ENCODE results near the gene NEIL1. TPM values are rescaled to one million over a fixed set of nuclear protein-coding genes. Genes with fewer than 3 reads are reported as not detected.
"Not testable (repeated sequence)": the region's sequence is repeated elsewhere in the genome, so short reads cannot be mapped to it uniquely, and the experiment has no call there.

The NEIL1 gene
- total and polyA plus RNA-seq, 2 donors (not counting 1 experiment from before 2014, with no cell fraction given): 103 to 251 TPM

DNA sequence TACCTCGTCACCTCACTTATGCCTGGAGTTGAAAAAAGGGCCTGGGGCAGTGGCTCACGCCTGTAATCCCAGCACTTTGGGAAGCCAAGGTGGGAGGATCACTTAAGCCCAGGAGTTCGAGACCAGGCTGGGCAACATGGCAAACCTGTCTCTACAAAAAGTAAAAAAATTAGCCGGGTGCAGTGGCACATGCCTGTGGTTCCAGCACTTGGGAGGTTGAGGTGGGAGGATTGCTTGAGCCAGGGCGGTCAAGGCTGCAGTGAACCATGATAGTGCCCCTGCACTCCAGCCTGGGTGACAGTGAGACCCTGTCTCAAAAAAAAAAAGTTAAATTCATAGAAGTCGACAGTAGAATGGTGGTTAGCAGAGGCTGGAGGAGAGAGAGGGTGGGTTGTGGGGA lies 4.6 kb upstream of the NEIL1 start:
- H3K36me3 ChIP-seq (replicated peaks in 1 of 2; ENCODE audit: control extremely low read depth in 1 of 2, control insufficient read depth in 1 of 2, extremely low read depth in 1 of 2, insufficient read depth in 2 of 2, low read length in 1 of 2): peaks cover 0 to 8% of the 10 kb centered on the region in 2 experiments
- no peak overlapping the region for H3K27ac ChIP-seq (ENCODE audit: low read length in 2 of 2)
- POLR2A ChIA-PET: no interaction called here
- no peak overlapping the region for H3K9ac ChIP-seq (ENCODE audit: low read length)
- 98% methylated on average over 6 of the region's 6 CpGs for WGBS (ENCODE audit: insufficient coverage)
- H2AFZ ChIP-seq (ENCODE audit: insufficient read depth, low read depth, low read length, poor library complexity, severe bottlenecking): no peak overlapping the region
- no peak for ATAC-seq (ENCODE audit: low read depth)
- TF ChIP-seq CTCF (IDR thresholded peaks at IDR 0.05) (no peak), EZH2 (IDR thresholded peaks at IDR 0.05; ENCODE audit: borderline replicate concordance, insufficient read depth, low read depth, low read length, poor library complexity, severe bottlenecking) (no peak)
- Mint-ChIP-seq H3K27me3 (no peaks in the 10 kb centered on the region), H3K27ac (no peak overlapping the region), H3K4me3 (no peak overlapping the region), H3K4me1 (peaks cover 16% of the 10 kb centered on the region), H3K9me3 (ENCODE audit: insufficient read depth) (no peaks in the 10 kb centered on the region)
- CTCF ChIA-PET: interaction anchor here (0.7 kb wide), 1 partner anchor 447 kb away, joined by 5 read pairs; no protein-coding TSS in a partner anchor
- no peak overlapping the region for H3K4me3 ChIP-seq (ENCODE audit: control extremely low read depth in 1 of 5, extremely low read depth in 1 of 5, insufficient read depth in 1 of 5, low read depth in 2 of 5, low read length in 4 of 5)
- H3K79me2 ChIP-seq (ENCODE audit: control insufficient read depth, insufficient read depth, low read length): no peaks in the 10 kb centered on the region
- H3K27me3 ChIP-seq (replicated peaks in 1 of 4; ENCODE audit: control extremely low read depth in 1 of 4, control insufficient read depth in 3 of 4, insufficient read depth in 4 of 4, low read length in 3 of 4): no peaks in the 10 kb centered on the region
- intact Hi-C loops (cut with micrococcal nuclease): no loop called here
- no peak overlapping the region for H3K4me2 ChIP-seq (replicated peaks; ENCODE audit: low read depth, low read length, poor library complexity, severe bottlenecking)
- H4K20me1 ChIP-seq (ENCODE audit: control insufficient read depth, insufficient read depth, low read length, poor library complexity, severe bottlenecking): no peaks in the 10 kb centered on the region
- H3K4me1 ChIP-seq (ENCODE audit: control insufficient read depth in 2 of 2, insufficient read depth in 2 of 2, low read length in 2 of 2): peaks cover 5 to 9% of the 10 kb centered on the region in 2 donors
- no peak for DNase-seq
- peaks cover 0 to 4% (median 0%) of the 10 kb centered on the region in 3 donors for H3K9me3 ChIP-seq (ENCODE audit: control extremely low read depth in 1 of 3, control insufficient read depth in 2 of 3, insufficient read depth in 1 of 3, low read length in 2 of 3)

GRCh38 chr15:75343953-75344352 lies 2.9 kb upstream of the NEIL1 start:
- ATAC-seq (ENCODE audit: low read depth); H3K36me3 ChIP-seq (replicated peaks in 1 of 2; ENCODE audit: control extremely low read depth in 1 of 2, control insufficient read depth in 1 of 2, extremely low read depth in 1 of 2, insufficient read depth in 2 of 2, low read length in 1 of 2); H3K27ac ChIP-seq (ENCODE audit: low read length in 2 of 2); H3K4me2 ChIP-seq (replicated peaks; ENCODE audit: low read depth, low read length, poor library complexity, severe bottlenecking); POLR2A ChIA-PET; H3K4me3 Mint-ChIP-seq; H3K27me3 Mint-ChIP-seq; H3K27ac Mint-ChIP-seq; H4K20me1 ChIP-seq (ENCODE audit: control insufficient read depth, insufficient read depth, low read length, poor library complexity, severe bottlenecking); H3K9ac ChIP-seq (ENCODE audit: low read length); H3K79me2 ChIP-seq (ENCODE audit: control insufficient read depth, insufficient read depth, low read length); CTCF ChIA-PET; intact Hi-C loops (cut with micrococcal nuclease); H3K4me3 ChIP-seq (ENCODE audit: control extremely low read depth in 1 of 5, extremely low read depth in 1 of 5, insufficient read depth in 1 of 5, low read depth in 2 of 5, low read length in 4 of 5); DNase-seq; H3K9me3 Mint-ChIP-seq (ENCODE audit: insufficient read depth); H2AFZ ChIP-seq (ENCODE audit: insufficient read depth, low read depth, low read length, poor library complexity, severe bottlenecking); H3K27me3 ChIP-seq (replicated peaks in 1 of 4; ENCODE audit: control extremely low read depth in 1 of 4, control insufficient read depth in 3 of 4, insufficient read depth in 4 of 4, low read length in 3 of 4): not testable (repeated sequence)
- WGBS (ENCODE audit: insufficient coverage): 95% methylated on average over 3 of the region's 8 CpGs
- H3K4me1 ChIP-seq (ENCODE audit: control insufficient read depth in 2 of 2, insufficient read depth in 2 of 2, low read length in 2 of 2): peaks cover 10 to 25% of the 10 kb centered on the region in 2 donors
- peaks cover 0 to 21% (median 8%) of the 10 kb centered on the region in 3 donors for H3K9me3 ChIP-seq (ENCODE audit: control extremely low read depth in 1 of 3, control insufficient read depth in 2 of 3, insufficient read depth in 1 of 3, low read length in 2 of 3)
- peaks cover 25% of the 10 kb centered on the region for H3K4me1 Mint-ChIP-seq
